DND-41 (cell line): ENCODE results near the gene GZMM.

Experiments
- ATAC-seq: fragments of 200-7000 bp; cut with Tn5 transposase; 3 replicates; pipeline ENCODE4 v1.9.1; 2021; ENCODE audit warnings: low read depth; ENCODE audit not compliant: insufficient read depth
- DNase-seq: peaks from one replicate; pipeline ENCODE4 v3.0.0-alpha.2; 2020
- H2AFZ ChIP-seq: 2 replicates; pipeline ENCODE4 v1.6.0; 2012; ENCODE audit warnings: low read depth, low read length
- H3K27ac ChIP-seq: 2 replicates; pipeline ENCODE4 v1.5.1; 2012; ENCODE audit warnings: low read length, inconsistent platforms
- H3K27me3 ChIP-seq: fragments of 200-600 bp; sonication (generic); 2 replicates; pipeline ENCODE4 v1.6.0; 2012; ENCODE audit warnings: low read length, mild to moderate bottlenecking, inconsistent platforms; ENCODE audit not compliant: insufficient read depth, poor library complexity
- H3K36me3 ChIP-seq: 2 replicates; pipeline ENCODE4 v1.5.1; 2012; ENCODE audit warnings: low read length, inconsistent platforms; ENCODE audit not compliant: insufficient read depth
- H3K4me1 ChIP-seq: 2 replicates; pipeline ENCODE4 v1.5.1; 2012; ENCODE audit warnings: mild to moderate bottlenecking, low read length; ENCODE audit not compliant: insufficient read depth
- H3K4me2 ChIP-seq: 2 replicates; pipeline ENCODE4 v1.6.0; 2012; ENCODE audit warnings: mild to moderate bottlenecking, moderate library complexity, low read length, inconsistent platforms; ENCODE audit not compliant: insufficient read depth
- H3K4me3 ChIP-seq, 2 experiments: fragments of 200-600 bp in 1 of 2; shearing (Covaris generic) in 1 of 2; 2 replicates each; pipeline ENCODE4 v1.5.1; 2012 to 2016; ENCODE audit warnings: inconsistent platforms in 2 of 2, low read length in 2 of 2, mild to moderate bottlenecking in 2 of 2, low read depth in 1 of 2, moderate library complexity in 1 of 2
- H3K79me2 ChIP-seq: 2 replicates; pipeline ENCODE4 v1.6.0; 2012; ENCODE audit warnings: low read length, inconsistent platforms; ENCODE audit not compliant: insufficient read depth
- H3K9ac ChIP-seq: 2 replicates; pipeline ENCODE4 v1.6.0; 2012; ENCODE audit warnings: low read depth, mild to moderate bottlenecking, inconsistent platforms, low read length, moderate library complexity
- H3K9me3 ChIP-seq: 2 replicates; pipeline ENCODE4 v1.5.1; 2012; ENCODE audit warnings: low read length, moderate library complexity, mild to moderate bottlenecking, inconsistent platforms; ENCODE audit not compliant: insufficient read depth, severe bottlenecking
- H4K20me1 ChIP-seq: 2 replicates; pipeline ENCODE4 v1.6.0; 2012; ENCODE audit warnings: low read length; ENCODE audit not compliant: insufficient read depth
- EZH2 ChIP-seq: IDR thresholded peaks from 3 replicates; pipeline ENCODE4 v1.6.1; 2012; ENCODE audit warnings: borderline replicate concordance, low read depth, mild to moderate bottlenecking, moderate library complexity, low read length, inconsistent platforms; ENCODE audit not compliant: severe bottlenecking
- TF ChIP-seq, protein P1 (sequence below): IDR thresholded peaks from 2 replicates; pipeline ENCODE4 v1.5.1; 2012; ENCODE audit warnings: borderline replicate concordance, low read length, moderate library complexity, mild to moderate bottlenecking; ENCODE audit not compliant: poor library complexity, severe bottlenecking; ENCODE audit errors: extremely low read depth

Gene GZMM

DNA sequence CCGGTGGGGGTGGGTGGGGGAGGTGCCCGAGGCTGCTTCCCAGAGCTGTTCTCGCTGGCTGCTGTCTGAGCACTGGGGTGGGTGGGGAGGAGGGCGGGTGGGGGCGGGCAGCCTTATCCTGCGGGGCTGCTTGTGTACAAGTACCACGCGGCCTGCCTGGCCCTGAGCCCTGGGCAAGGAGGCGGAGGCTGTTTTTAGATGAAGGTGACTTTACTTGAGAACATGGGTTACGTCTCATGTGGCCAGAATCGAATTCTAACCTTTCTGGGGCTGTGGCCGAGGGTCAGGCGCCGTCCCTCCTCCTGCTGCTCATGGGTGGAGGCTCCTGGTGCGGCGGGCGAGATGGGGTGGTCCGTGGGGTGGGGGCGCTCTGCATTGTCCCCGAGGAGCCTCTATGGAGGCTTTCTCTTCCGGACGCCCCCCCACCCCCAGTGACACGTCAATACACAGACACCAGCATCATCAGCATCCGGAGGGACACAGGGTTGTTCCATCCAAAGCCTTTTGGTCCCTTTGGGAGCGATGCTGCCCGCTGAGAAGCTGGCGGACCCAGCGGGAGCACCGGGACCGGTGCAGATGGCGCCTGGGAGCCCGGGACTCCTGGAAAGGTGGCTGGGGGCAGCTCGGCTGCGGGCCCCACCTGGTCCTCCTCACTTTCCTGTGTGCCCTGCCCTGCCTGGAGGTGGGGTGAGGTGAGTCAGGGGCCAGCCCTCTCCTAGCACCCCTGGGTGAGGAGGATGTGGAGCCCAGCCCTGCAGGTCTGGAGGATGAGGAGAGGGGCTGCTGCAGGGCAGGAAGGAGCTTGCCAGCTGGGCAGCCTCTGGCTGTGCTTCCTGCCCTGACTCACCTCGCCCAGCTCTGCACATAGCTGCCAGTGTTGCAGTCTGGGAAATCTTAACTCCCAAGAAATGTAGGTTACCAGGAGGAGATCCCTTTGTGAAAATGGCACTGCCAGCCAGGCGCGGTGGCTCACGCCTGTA is 32.0 kb downstream of the GZMM start:
- no peaks in the 10 kb centered on the region for H3K9me3 ChIP-seq
- no peaks in the 10 kb centered on the region for H3K27me3 ChIP-seq
- H3K27ac ChIP-seq = no peak overlapping the region
- H3K79me2 ChIP-seq = peaks cover 82% of the 10 kb centered on the region
- no peak overlapping the region for H3K9ac ChIP-seq
- H4K20me1 ChIP-seq = peaks cover 73% of the 10 kb centered on the region
- no peak overlapping the region for H3K4me3 ChIP-seq
- H3K36me3 ChIP-seq = peaks cover 52% of the 10 kb centered on the region
- no peak for DNase-seq
- H3K4me1 ChIP-seq = peaks cover 35% of the 10 kb centered on the region
- TF ChIP-seq, protein P1, sequence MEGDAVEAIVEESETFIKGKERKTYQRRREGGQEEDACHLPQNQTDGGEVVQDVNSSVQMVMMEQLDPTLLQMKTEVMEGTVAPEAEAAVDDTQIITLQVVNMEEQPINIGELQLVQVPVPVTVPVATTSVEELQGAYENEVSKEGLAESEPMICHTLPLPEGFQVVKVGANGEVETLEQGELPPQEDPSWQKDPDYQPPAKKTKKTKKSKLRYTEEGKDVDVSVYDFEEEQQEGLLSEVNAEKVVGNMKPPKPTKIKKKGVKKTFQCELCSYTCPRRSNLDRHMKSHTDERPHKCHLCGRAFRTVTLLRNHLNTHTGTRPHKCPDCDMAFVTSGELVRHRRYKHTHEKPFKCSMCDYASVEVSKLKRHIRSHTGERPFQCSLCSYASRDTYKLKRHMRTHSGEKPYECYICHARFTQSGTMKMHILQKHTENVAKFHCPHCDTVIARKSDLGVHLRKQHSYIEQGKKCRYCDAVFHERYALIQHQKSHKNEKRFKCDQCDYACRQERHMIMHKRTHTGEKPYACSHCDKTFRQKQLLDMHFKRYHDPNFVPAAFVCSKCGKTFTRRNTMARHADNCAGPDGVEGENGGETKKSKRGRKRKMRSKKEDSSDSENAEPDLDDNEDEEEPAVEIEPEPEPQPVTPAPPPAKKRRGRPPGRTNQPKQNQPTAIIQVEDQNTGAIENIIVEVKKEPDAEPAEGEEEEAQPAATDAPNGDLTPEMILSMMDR = no peak
- TF ChIP-seq EZH2 = no peak
- H2AFZ ChIP-seq = no peak overlapping the region
- peak overlapping the region; percentile 72; the same call in 1 of the 2 replicates for H3K4me2 ChIP-seq
- no peak for ATAC-seq

DNA sequence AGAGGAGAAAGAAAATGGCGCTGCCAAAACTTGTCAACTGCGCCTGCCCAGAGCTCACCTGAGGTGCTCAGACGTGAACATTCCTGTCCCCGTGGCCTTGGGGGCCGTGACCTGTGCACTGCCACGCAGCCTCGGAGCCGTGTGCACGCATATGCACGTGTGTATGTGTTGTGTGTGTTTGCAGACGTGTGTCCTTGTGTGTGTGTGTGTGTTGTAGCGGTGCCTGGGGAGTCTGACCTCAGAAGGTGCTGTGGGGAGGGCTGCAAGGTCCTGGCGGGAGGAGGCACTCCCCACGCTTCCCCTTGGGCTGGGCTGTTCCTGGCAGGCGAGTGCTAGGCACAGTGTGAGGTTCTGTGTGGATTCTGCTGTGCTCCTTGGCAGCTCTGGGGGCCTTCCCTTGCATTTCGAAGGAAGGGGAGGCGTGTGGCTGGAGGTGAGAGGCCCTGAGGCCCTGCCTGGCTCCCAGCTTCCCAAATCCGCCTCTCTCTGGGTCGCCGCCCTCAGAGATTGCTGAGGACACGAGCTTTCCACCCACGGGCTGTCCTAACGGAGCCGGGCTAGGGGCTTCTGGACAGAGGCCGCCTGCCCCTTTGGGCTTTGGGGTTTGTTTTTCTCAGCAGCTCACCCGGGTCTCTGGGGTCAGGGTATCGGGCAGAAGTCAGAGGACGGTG is 33.0 kb downstream of the GZMM start:
- no peak for DNase-seq
- peaks cover 31% of the 10 kb centered on the region for H3K4me1 ChIP-seq
- peaks cover 61% of the 10 kb centered on the region for H3K36me3 ChIP-seq
- no peaks in the 10 kb centered on the region for H3K27me3 ChIP-seq
- peaks cover 85% of the 10 kb centered on the region for H3K79me2 ChIP-seq
- H3K27ac ChIP-seq = no peak overlapping the region
- no peak overlapping the region for H3K9ac ChIP-seq
- no peak overlapping the region for H2AFZ ChIP-seq
- H3K4me2 ChIP-seq = peak overlapping the region; percentile 1; the same call in 1 of the 2 replicates
- H4K20me1 ChIP-seq = peaks cover 82% of the 10 kb centered on the region
- ATAC-seq = no peak
- no peaks in the 10 kb centered on the region for H3K9me3 ChIP-seq
- TF ChIP-seq, protein P1 = no peak
- no peak for TF ChIP-seq EZH2
- no peak overlapping the region for H3K4me3 ChIP-seq

DNA sequence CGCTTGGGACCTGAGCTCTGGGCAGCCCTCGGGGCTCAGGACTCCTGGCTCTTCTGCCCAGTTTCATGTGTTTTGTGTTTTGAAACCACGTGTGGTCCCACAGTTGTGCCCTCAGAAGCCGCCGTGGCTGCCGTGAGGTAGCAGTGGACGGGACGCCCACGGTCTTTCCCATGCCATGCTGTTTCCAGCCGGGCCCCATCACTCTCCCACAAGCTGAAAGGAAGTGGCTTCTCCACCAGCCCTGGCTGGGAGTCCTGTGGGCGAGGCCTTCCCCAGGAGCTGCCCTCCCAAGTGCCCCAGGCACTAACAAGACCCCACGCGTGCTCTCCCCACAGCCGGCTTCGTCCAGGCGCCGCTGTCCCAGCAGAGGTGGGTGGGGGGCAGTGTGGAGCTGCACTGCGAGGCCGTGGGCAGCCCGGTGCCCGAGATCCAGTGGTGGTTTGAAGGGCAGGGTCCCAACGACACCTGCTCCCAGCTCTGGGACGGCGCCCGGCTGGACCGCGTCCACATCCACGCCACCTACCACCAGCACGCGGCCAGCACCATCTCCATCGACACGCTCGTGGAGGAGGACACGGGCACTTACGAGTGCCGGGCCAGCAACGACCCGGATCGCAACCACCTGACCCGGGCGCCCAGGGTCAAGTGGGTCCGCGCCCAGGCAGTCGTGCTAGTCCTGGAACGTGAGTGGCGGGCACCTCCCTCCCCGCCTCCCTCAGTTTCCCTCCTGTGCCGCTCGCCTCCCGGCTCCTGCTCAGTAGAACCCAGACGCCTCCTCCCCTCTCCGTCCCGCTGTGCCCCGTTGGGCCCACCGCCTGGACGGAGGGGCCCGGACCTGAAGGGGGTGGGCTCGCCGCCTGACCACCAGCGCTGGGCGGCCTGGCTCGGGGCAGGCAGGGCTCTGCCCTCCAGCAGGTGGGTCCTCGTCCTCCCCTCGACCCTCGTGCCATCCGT is 33.9 kb downstream of the GZMM start:
- Histone ChIP-seq H3K9ac (no peak overlapping the region), H3K27ac (no peak overlapping the region), H3K27me3 (no peaks in the 10 kb centered on the region), H4K20me1 (peaks cover 86% of the 10 kb centered on the region), H3K36me3 (peaks cover 68% of the 10 kb centered on the region), H3K79me2 (peaks cover 81% of the 10 kb centered on the region), H2AFZ (no peak overlapping the region), H3K4me3 (no peak overlapping the region), H3K4me1 (peaks cover 31% of the 10 kb centered on the region), H3K4me2 (no peak overlapping the region), H3K9me3 (no peaks in the 10 kb centered on the region)
- DNase-seq (no peak), ATAC-seq (no peak)
- no peak for TF ChIP-seq EZH2
- TF ChIP-seq, protein P1 = peak; percentile 23
